GM18499 (cell line): ENCODE results near the gene BRAF.
"Not testable (repeated sequence)": the region's sequence is repeated elsewhere in the genome, so short reads cannot be mapped to it uniquely, and the experiment has no call there.

Source experiments
- ATAC-seq: cut with Tn5 transposase; IDR thresholded peaks from one replicate; pipeline ENCODE4 v1.9.1; 2021; ENCODE audit warnings: moderate number of reproducible peaks; ENCODE audit not compliant: insufficient read depth, unreplicated experiment

The BRAF gene

GRCh38 chr7:140724706-140725105, 200.0 kb downstream of the BRAF start:
- no peak for ATAC-seq

GRCh38 chr7:140723574-140723973, 201.2 kb downstream of the BRAF start:
- no peak for ATAC-seq

GRCh38 chr7:140723006-140723405, 201.7 kb downstream of the BRAF start:
- ATAC-seq = no peak

- no peak for ATAC-seq
These were observed 202.5 kb downstream of the BRAF start for GRCh38 chr7:140722254-140722653.

GRCh38 chr7:140719721-140720120, 205.0 kb downstream of the BRAF start:
- ATAC-seq = no peak

GRCh38 chr7:140714331-140715040, 210.2 kb downstream of the BRAF start:
- ATAC-seq = no peak

- not testable (repeated sequence) for ATAC-seq
These were observed 212.3 kb downstream of the BRAF start for GRCh38 chr7:140712392-140712791.

- not testable (repeated sequence) for ATAC-seq
These were observed 216.0 kb downstream of the BRAF start for GRCh38 chr7:140708764-140709163.

- no peak for ATAC-seq
These were observed 217.6 kb downstream of the BRAF start for GRCh38 chr7:140707132-140707531.

GRCh38 chr7:140704205-140704604, 220.5 kb downstream of the BRAF start:
- no peak for ATAC-seq

GRCh38 chr7:140702774-140703173, 222.0 kb downstream of the BRAF start:
- ATAC-seq = no peak

GRCh38 chr7:140698477-140698876, 226.3 kb downstream of the BRAF start:
- no peak for ATAC-seq

- no peak for ATAC-seq
These were observed 227.1 kb downstream of the BRAF start for GRCh38 chr7:140697447-140698143.

GRCh38 chr7:140696680-140697446, 227.9 kb downstream of the BRAF start, which contains the start of gene NDUFB2:
Gene NDUFB2 (plus strand): TSS chr7:140696708. CDS start chr7:140696745, 37 bp downstream.
- peak; percentile 77 for ATAC-seq

GRCh38 chr7:140696024-140696679, 228.6 kb downstream of the BRAF start:
- peak; percentile 2 for ATAC-seq

- no peak for ATAC-seq
These were observed 229.3 kb downstream of the BRAF start for GRCh38 chr7:140695381-140695780.

- no peak for ATAC-seq
These were observed 230.1 kb downstream of the BRAF start for GRCh38 chr7:140694592-140694991.

- ATAC-seq = not testable (repeated sequence)
These were observed 230.9 kb downstream of the BRAF start for GRCh38 chr7:140693849-140694248.

GRCh38 chr7:140691376-140692045, 233.2 kb downstream of the BRAF start:
- ATAC-seq = no peak
